Measurements from ENCODE around the gene UBE2U. TPM values are rescaled to one million over a fixed set of nuclear protein-coding genes. Genes with fewer than 3 reads are reported as not detected.

UBE2U gene
- total and polyA plus RNA-seq, 8 donors, result 0.14 to 0.81 (median 0.63) TPM; not detected in 4

- H3K27ac ChIP-seq, result no peak overlapping the region
- H3K9me3 ChIP-seq, result no peaks in the 10 kb centered on the region
- H3K27me3 ChIP-seq, result no peaks in the 10 kb centered on the region
- H3K4me1 ChIP-seq, result no peaks in the 10 kb centered on the region
- no peak for TF ChIP-seq CTCF (IDR thresholded peaks at IDR 0.05)
- intact Hi-C loops (cut with DNase I), result no loop called here
- no peak overlapping the region for H3K4me3 ChIP-seq
- ATAC-seq (no peak), FAIRE-seq (no peak), DNase-seq (no peak)
- H3K36me3 ChIP-seq, result no peaks in the 10 kb centered on the region
Observed at GRCh38 chr1:64295561-64295960, 92.1 kb downstream of the UBE2U start.

GRCh38 chr1:64296459-64296858 lies 93.0 kb downstream of the UBE2U start:
- H3K36me3 ChIP-seq, result no peaks in the 10 kb centered on the region
- no peak for DNase-seq
- 84 to 86% methylated on average over 8 of the region's 8 CpGs for WGBS, 2 donors
- no peaks in the 10 kb centered on the region for H3K4me1 ChIP-seq
- intact Hi-C loops (cut with DNase I), result no loop called here
- H3K4me3 ChIP-seq, result no peak overlapping the region
- no peak overlapping the region for H3K27ac ChIP-seq
- no peaks in the 10 kb centered on the region for H3K27me3 ChIP-seq
- no peak for FAIRE-seq
- TF ChIP-seq CTCF (IDR thresholded peaks at IDR 0.05), result no peak
- no peak for ATAC-seq
- H3K9me3 ChIP-seq, result no peaks in the 10 kb centered on the region

GRCh38 chr1:64302194-64302593 lies 98.8 kb downstream of the UBE2U start:
- TF ChIP-seq CTCF (IDR thresholded peaks at IDR 0.05), result no peak
- 77 to 79% methylated on average over 3 of the region's 3 CpGs for WGBS, 2 donors
- FAIRE-seq, result no peak

GRCh38 chr1:64302971-64303370 lies 99.5 kb downstream of the UBE2U start:
- Histone ChIP-seq H3K4me1 (no peaks in the 10 kb centered on the region), H3K27ac (no peak overlapping the region), H3K4me3 (no peak overlapping the region), H3K27me3 (no peaks in the 10 kb centered on the region), H3K9me3 (no peaks in the 10 kb centered on the region), H3K36me3 (no peaks in the 10 kb centered on the region)
- no peak for DNase-seq
- no peak for FAIRE-seq
- intact Hi-C loops (cut with DNase I), result no loop called here
- no peak for ATAC-seq
- 86 to 96% methylated on average over 2 of the region's 2 CpGs for WGBS, 2 donors
- no peak for TF ChIP-seq CTCF (IDR thresholded peaks at IDR 0.05)

More at GRCh38 chr1:64302194-64302593, 98.8 kb downstream of the UBE2U start:
- Histone ChIP-seq H3K36me3 (no peaks in the 10 kb centered on the region), H3K27me3 (no peaks in the 10 kb centered on the region), H3K4me1 (no peaks in the 10 kb centered on the region), H3K9me3 (no peaks in the 10 kb centered on the region), H3K27ac (no peak overlapping the region), H3K4me3 (no peak overlapping the region)
- intact Hi-C loops (cut with DNase I), result no loop called here
- ATAC-seq (no peak), DNase-seq (no peak)

- no peak overlapping the region for H3K4me3 ChIP-seq
- no peaks in the 10 kb centered on the region for H3K27me3 ChIP-seq
- no peak overlapping the region for H3K27ac ChIP-seq
- no peaks in the 10 kb centered on the region for H3K4me1 ChIP-seq
- TF ChIP-seq CTCF (IDR thresholded peaks at IDR 0.05), result no peak
- H3K9me3 ChIP-seq, result no peaks in the 10 kb centered on the region
- no peak for FAIRE-seq
- ATAC-seq, result no peak
- H3K36me3 ChIP-seq, result no peaks in the 10 kb centered on the region
- intact Hi-C loops (cut with DNase I), result no loop called here
- no peak for DNase-seq
Observed at GRCh38 chr1:64304823-64305222, 101.4 kb downstream of the UBE2U start.
